ENCODE data around the gene C6orf132.

DNA sequence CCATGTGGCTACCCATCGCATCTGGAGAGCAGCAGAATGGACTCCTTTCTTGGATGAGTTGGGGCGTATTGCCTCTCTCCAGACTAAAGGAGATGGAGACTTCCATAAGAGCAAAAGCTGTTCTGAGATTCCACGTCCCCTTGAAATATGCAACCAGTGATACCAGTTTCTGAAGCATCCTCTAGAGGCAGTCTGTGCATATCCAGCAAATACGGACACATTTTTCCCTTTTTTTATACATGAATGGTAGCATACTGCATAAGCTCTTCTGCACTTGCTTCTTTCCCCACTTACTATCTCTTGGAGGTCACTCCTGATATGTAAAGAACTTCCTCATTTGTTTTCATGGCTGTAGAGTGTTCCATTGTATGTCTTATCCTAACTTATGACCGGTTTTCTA is 57.5 kb downstream of the C6orf132 start:
- TF ChIP-seq, protein P1, sequence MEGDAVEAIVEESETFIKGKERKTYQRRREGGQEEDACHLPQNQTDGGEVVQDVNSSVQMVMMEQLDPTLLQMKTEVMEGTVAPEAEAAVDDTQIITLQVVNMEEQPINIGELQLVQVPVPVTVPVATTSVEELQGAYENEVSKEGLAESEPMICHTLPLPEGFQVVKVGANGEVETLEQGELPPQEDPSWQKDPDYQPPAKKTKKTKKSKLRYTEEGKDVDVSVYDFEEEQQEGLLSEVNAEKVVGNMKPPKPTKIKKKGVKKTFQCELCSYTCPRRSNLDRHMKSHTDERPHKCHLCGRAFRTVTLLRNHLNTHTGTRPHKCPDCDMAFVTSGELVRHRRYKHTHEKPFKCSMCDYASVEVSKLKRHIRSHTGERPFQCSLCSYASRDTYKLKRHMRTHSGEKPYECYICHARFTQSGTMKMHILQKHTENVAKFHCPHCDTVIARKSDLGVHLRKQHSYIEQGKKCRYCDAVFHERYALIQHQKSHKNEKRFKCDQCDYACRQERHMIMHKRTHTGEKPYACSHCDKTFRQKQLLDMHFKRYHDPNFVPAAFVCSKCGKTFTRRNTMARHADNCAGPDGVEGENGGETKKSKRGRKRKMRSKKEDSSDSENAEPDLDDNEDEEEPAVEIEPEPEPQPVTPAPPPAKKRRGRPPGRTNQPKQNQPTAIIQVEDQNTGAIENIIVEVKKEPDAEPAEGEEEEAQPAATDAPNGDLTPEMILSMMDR (IDR thresholded peaks at IDR 0.05; ENCODE audit: low read depth, low read length): no peak
- no peak for TF ChIP-seq EZH2phosphoT487 (IDR thresholded peaks at IDR 0.05; ENCODE audit: low read depth)
